CD4-positive, alpha-beta T cell treated with Interleukin-4 for 1 hour (primary cell): ENCODE data around the gene RPL38.

Experiments used
- DNase-seq, 2 donors: peaks; one replicate each; pipeline ENCODE4 v3.0.0-alpha.2; 2020 to 2022

The RPL38 gene

GRCh38 chr17:74251051-74251450 lies 47.6 kb downstream of the RPL38 start:
- no peak for DNase-seq

- no peak for DNase-seq
Measured at GRCh38 chr17:74251569-74251968, 48.1 kb downstream of the RPL38 start.

DNA sequence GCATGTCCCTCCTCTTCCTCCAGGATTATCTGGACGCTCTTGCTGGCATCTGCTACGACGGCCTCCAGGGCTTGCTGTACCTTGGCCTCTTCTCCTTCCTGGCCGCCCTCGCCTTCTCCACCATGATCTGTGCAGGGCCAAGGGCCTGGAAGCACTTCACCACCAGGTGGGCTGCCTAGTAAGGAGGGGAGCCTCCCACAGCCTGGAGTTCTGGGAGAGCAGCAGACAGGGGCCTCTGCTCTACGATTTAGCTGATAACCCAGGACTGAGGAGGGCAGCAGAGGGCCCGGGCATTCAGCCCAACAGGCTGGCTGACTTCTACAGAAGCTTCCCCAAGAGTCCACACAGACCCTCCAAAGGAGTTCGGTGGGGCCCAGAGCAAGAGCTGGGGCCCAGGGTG lies 48.7 kb downstream of the RPL38 start:
- DNase-seq: no peak

GRCh38 chr17:74253036-74253435 lies 49.6 kb downstream of the RPL38 start:
- no peak for DNase-seq

GRCh38 chr17:74257311-74257710 lies 53.8 kb downstream of the RPL38 start:
- DNase-seq: no peak

DNA sequence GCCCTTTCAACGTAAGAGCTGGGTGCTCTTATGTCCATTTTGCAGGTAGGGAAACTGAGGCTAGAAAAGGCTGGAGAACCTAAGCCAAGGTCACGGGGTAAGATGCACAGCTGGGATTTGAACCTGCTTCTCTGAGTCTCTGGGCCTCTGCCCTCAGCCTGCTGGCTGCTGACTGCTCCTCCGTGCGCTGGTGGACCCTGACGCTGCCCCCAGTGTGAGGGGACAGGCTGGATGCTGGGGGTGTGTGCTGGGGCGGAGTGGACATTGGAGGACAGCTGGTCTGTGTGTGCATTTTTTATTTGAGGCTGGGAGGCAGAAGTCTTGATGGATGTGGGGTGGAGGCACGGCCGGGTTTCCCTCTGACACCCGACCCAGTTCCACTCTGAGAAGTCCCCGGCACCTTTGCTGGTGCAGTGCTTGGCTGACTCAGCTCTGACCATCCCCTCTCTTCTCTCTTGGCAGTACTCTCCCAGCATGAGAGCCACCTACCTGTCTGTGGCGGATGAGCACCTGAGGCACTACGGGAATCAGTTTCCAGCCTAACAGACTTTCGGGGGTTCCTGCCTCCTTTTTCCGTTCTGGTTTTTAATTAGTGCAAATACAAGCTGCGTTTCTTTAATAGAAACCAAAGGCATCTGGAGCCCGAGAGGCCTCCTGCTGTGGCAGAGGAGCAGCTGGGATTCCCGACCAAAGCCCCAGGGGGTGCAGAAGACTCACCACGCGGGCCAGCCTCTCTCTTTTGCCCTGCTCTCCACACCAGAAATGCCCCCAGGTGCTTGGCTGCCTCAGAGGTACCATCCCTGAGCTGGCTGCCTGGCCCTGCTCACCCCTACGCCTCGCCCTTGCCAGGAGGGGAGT lies 56.4 kb downstream of the RPL38 start:
- no peak for DNase-seq
